GM18909 (cell line): Measurements from ENCODE around the gene CIRBP.

Experiments
- ATAC-seq: cut with Tn5 transposase; IDR thresholded peaks from one replicate; pipeline ENCODE4 v1.9.1; 2021; ENCODE audit warnings: mild to moderate bottlenecking; ENCODE audit not compliant: unreplicated experiment, poor library complexity

CIRBP gene

DNA sequence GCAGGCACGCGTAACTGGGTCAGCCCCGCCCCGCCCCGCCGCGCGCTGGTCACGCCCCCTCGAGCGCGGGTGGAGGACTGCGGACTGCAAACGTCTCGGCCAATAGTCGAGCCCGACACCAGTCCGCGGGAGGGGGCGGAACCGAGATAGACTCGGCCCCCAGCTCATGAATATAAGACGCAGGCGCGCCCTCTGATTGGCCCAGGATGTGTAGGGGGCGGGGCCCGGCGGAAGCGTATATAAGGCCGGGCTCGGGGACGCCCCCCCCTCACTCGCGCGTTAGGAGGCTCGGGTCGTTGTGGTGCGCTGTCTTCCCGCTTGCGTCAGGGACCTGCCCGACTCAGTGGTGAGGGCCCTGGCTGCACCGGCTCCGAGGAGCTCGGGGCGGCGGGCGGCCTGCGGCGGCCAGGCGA lies at the start of gene CIRBP:
Gene CIRBP (plus strand): TSS at position 268 of the 413 bp plus-strand sequence. CDS start 1,602 bp downstream, outside the sequence.
- peak; percentile 64 for ATAC-seq

DNA sequence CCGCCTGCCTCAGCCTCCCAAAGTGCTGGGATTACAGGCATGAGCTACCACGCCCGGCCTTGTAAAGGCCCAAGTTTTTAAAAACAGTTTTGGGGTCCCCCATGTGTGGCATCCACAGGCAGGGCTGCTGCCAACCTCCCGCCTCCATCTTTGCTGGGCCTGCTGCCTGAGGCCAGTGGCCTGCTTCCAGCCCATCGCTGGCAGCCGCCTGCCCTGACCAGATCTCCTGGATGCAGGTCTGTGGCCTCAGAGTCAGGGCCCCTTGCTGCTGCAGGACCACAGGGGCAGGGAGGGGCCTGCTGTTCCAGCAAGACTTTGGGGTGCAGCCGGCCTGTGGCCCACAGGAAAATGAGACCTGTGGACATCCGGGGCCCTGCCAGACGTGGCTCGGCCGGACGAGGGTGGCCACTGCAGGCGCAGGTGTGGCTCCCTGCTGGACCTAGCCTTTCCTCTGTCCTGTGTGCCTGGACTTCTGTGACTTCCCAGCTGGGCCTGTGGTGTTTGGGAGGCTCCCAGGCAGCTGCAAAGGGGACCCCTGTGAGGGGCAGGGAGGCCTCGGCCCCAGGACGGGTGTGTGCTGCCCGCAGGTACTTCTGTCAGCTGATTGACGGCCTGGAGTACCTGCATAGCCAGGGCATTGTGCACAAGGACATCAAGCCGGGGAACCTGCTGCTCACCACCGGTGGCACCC lies 49.2 kb upstream of the CIRBP start:
- ATAC-seq = no peak

DNA sequence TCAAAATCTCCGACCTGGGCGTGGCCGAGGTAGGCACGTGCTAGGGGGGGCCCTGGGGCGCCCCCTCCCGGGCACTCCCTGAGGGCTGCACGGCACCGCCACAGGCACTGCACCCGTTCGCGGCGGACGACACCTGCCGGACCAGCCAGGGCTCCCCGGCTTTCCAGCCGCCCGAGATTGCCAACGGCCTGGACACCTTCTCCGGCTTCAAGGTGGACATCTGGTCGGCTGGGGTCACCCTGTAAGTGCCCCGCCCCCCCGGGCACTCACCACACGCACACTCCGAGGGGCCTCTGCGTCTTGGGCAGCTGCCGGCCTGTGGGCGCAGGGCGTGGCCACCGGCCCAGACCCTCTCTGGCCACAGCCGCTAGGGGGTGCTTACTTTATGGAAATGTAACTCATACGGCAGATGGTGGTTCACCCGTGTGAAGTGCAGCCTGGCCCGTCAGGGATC lies 48.6 kb upstream of the CIRBP start:
- no peak for ATAC-seq

DNA sequence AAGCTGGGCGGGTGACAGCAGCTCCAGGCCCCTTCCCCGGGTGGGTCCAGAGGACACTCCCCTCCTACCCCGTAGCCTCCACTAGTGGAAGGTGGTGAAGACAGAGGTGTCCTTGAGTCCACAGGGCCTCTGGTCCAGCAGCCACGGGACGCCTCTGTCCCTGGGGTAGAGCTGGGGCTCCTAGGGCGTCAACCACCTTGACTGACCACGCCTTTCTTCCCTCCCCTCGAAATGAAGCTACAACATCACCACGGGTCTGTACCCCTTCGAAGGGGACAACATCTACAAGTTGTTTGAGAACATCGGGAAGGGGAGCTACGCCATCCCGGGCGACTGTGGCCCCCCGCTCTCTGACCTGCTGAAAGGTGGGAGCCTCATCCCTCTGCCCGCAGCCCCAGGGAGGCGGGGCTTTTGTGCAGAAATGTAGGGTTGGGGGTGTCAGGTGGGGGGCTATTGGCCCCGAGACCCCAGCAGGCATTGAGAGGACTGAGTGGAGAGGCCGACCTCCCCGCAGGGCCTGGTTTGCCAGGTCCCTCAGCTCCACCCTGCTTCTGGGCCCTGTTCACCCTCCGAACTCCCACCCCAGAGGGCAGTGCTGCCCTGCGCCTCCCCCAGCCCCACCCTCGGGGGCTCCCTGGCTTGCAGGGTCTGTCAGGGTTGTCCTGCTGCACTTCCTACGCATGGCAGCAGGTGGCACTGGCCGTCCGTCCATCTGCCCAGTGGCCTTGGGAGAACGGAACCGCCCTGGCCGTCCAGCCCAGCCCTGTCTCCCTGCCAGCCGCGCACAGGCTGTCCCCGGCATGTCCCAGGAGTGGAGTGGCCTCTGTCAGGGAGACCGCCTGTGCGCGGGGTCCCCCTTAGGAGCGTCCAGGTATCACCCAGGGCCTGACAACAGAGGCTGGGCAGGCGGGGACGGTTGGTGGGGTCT lies 47.9 kb upstream of the CIRBP start:
- no peak for ATAC-seq

DNA sequence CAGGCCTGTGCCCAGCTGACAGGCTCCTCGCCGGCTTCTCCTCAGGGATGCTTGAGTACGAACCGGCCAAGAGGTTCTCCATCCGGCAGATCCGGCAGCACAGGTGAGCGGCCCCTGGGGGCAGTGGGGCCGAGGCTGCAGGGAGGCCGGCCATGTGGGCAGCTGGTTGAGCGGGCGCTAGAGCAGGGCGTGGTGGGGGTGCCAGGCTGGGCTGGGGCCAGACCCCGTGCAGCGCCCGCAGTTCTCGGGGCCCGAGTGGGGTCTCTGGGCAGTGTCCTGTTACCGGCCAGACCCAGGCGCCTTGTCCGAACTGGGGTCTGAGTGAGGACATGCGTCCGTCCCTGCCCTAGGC lies 47.3 kb upstream of the CIRBP start:
- ATAC-seq = no peak

DNA sequence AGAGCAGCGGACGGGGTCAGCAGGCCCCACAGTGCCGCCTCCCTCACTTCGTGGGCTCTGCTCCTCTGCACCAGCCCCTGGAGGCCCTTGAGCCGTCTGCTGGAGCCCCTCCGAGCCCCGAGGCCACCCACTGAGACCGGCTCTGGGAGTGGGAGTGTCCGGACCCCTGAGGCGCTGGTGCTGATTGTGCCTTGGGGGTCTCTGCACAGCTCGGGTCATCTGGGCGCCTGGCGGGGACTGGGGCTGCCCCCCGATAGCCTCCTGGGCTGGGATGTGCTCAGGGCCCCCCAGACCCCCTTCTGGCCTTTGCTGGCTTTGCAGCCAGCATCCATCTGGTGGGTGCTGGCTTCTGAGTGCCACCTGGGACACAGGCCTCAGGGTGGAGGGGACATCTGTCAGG lies 46.7 kb upstream of the CIRBP start:
- no peak for ATAC-seq

DNA sequence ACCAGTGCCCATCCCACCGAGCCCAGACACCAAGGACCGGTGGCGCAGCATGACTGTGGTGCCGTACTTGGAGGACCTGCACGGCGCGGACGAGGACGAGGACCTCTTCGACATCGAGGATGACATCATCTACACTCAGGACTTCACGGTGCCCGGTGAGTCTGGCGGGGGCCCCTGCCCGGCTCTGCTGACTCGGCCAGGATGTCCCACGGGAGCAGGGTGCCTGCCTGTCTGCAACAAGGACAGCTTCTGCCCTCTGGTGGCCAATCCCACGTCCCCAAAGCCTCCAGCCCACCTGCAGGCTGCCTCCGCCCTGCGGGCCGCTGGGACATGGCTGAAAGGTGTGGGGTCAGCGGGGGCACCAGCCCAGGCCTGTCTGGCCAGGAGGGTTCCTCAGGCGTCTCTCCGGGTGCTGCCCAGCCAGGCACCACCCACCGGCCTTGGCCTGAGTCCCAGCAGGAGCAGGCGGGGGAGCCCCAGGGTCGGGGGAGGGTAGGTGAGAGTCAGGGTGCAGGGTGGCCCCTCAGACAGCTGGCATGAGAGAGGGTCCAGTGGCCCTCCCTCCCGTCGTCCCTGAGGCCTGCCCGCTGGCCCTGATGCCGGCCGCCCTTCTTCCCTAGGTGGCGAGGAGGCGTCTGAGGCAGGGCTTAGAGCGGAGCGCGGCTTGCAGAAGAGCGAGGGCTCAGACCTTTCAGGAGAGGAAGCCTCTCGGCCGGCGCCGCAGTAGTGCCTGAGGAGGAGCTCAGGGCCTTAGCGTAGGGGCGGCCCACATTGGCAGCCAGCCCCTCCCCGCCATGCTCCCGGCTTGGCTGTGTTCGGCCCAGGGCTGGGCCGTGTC lies 45.9 kb upstream of the CIRBP start:
- no peak for ATAC-seq

DNA sequence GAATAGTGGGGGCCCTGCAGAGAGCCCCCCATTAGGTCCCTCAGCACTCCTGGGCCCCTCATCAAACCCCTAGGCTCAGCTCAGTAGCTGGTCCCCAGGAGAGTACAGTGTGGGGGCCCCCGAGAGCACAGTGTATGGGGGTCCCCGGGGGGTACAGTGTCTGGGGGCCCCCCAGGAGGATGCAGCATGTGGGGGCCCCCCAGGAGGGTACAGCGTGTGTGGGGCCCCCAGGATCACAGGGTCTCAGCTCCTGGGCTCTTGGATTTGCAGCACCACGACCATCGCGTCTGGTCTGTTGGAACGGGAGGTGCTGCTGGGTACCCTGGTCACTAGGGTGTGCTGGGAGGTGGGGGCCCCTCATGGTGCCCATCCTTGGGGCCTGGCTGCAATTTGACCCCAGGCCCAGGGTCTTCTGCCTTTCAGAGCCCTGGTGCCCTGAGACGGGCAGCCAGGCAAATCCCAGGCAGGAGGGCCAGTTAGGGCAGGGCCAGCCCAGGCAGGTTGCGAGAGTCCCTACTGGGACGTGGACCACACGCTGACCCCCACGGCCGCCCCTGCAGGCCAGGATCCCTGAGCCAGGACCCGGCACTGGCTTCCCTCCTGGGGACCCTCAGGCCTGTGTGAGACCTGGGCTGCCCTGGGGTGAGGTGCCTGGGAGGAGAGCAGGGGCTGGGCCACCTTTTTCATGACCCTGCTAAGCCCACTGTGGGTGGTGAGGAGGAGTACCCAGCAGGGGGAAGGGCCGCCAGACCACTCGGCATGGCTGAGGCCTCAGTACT lies 44.9 kb upstream of the CIRBP start:
- ATAC-seq = no peak

DNA sequence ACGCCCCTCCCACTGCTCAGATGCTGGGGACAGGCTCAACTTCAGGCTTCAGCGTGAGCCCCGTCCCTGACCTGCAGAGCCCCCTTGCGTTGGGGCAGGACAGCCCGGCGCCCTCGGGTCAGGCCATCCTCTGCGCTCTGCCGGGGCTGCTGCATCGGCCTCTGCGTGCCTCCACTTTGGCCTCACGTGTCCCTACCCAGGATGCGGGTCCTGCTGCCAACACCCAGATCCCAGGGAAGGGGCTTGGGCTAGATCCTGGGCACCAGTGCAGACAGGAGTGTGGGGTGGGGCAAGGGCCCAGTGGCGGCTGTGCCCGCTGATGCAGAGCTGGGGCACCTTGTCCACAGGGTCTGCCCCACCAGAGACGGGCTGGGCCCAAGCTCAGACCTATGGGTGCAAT lies 44.3 kb upstream of the CIRBP start:
- no peak for ATAC-seq

DNA sequence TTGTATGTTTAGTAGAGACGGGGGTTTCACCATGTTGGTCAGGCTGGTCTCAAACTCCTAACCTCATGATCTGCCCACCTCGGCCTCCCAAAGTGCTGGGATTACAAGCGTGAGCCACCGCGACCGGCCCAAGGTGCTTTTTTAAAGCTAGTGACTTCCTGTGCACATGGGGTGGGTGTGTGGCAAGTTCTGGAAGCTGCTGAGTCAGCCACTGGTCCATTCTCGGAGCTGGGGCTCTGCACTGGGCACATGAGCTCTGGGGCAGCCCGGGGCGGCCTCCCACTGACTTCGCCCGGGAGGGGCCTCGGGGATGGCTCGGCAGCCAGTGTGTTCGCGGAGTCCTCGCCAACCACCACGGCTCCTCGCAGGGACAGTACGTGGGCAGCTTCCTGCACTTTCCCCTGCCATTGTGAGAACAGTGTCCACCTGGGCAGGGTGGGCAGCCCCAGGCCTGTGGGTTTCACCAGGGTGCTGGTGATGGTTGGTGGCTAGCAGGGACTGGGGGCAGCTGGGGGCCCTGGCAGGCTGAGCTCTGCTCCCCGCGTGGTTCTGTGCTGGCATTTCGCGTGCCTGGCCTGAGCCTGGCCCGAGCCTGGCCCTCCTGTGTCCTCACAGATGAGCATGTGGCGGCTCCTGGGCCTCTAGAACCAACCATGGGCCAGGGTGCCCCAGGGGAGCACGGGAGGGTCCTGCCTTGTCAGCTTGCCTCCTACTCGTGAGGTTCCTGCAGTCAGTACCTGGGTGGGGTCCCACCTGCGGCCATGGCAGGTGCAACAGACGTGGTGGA lies 43.5 kb upstream of the CIRBP start:
- no peak for ATAC-seq

DNA sequence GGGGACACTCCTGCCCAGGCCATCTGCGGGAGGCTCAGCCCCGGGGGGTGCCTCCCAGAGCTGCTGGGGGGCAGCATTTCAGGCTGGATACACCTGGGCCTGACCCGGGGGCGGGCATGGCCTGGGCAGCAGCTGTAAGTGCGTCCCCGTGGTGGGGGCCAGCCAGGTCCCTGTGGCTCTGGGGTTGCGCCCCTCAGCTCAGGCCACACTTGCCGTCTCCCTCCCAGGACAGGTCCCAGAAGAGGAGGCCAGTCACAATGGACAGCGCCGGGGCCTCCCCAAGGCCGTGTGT lies 43.0 kb upstream of the CIRBP start:
- ATAC-seq = no peak

DNA sequence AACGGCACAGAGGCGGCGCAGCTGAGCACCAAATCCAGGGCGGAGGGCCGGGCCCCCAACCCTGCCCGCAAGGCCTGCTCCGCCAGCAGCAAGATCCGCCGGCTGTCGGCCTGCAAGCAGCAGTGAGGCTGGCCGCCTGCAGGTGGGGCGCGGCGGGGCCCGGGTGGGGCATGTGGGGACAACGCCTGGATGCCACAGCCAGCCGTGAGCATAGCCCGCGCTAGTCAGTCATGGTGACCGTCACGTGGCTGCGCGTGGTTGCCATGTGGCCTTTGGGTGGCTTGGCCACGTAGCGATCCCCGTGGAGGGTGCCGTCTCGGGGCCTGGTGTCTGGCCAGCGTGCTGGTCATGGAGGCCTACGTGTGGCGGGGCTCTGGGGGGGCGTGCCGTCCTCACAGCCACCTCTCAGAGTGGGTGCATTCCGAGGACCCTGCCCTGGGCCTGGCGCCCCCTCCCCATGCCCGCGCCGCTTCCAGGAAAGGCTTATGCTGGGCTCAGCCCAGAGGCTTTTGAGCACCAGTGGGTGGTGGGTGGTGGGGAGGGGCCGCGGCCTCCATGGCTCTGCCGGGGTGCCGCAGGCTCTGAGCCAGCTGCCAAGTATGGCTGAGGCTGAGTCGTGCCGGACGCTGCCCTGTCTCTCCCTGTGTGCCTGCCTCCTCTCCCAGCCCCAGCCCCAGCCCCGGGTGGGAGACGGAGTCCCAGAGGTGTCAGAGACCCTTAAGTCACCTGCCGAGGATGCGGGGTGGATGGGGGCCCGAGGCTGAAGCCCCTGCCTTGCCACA lies 42.4 kb upstream of the CIRBP start:
- no peak for ATAC-seq

DNA sequence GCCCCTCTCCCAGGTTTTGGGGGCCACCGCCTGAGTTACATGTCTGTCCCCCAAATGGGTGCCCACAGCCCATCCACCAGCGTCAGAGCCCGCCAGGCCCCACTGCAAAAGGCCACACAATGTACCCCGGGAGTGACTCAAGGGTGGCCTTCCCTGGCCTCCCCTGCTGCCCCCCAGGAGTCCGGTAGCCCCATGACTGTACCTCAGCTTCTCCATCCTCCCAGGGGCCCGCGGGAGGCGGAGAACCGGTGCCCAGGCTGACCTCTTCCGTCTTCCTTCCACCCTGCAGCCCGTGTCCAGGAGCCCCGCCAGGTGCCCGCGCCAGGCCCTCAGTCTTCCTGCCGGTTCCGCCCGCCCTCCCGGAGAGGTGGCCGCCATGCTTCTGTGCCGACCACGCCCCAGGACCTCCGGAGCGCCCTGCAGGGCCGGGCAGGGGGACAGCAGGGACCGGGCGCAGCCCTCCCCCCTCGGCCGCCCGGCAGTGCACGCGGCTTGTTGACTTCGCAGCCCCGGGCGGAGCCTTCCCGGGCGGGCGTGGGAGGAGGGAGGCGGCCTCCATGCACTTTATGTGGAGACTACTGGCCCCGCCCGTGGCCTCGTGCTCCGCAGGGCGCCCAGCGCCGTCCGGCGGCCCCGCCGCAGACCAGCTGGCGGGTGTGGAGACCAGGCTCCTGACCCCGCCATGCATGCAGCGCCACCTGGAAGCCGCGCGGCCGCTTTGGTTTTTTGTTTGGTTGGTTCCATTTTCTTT lies 41.7 kb upstream of the CIRBP start:
- no peak for ATAC-seq

DNA sequence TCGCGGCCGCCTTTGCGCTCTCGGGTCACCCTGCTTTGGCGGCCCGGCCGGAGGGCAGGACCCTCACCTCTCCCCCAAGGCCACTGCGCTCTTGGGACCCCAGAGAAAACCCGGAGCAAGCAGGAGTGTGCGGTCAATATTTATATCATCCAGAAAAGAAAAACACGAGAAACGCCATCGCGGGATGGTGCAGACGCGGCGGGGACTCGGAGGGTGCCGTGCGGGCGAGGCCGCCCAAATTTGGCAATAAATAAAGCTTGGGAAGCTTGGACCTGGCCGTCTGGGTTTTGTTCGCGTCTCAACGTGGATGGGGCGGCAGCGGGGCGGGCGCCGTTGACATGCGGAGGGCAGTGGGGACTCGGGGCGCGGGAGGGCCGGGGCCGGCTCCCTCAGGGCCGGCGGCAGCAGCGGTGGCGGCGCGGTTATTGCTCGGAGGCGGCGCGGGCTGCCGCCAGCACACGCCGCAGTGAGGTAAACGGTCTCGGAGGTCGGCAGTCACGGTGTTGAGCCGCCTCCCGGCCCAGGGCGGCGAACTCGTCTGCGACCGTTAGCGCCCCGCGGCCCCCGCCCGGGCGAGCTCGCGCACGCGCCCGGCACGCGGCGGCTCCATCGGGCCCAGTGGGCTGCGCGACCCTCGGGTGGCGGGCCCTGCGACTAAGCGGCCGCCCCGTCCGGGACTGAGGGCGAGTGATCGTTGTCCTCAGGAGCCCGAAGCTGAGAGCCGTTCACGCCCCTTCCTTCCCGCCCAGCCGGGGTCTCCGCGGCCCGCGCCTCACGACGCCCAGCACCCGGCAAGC lies 40.8 kb upstream of the CIRBP start:
- ATAC-seq = no peak

DNA sequence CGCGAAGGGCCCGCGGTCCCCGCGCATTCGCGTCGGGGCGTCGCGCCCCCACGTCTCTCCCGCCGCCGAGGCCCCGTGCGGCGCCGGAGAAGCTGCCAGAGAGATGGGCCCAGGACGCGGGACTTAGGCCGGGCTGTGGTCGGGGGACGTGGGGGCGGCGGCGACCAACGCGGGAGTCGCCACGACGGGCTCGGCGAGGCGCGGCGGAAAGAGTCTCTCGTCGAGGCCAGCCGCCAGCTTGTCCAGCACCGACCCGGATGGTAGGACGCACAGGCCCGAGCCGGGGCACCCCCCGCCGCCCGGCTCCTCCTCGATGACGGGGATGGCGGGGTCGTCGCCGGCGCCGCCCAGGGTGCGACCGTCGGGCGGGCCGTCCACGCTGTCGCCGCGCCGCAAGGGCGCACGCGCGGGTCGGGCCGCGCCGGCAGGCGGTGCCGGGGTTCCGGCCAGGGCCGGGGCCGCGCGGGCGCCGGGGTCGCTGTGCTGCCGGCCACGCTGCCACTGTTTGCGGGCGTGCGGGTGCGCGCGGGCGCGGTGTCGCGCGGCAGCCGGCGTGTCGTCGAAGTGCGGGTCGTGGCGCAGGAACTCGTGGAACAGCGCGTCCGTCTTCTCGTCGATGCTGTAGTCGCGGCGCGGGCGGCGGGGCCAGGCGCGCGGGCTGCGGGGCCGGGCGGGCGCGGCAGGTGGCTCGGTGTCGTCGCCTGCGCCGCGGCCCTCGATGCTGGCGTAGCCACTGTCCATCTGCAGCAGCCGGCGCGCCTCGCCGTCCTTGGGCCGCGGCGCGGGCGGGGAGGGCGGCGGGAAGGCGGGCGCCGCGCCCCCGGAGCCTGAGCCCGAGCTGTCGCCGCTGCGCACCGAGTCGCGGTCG lies 39.8 kb upstream of the CIRBP start:
- ATAC-seq = no peak
